H1 (cell line): Measurements from ENCODE around the gene HES3. TPM values are rescaled to one million over a fixed set of nuclear protein-coding genes. Genes with fewer than 3 reads are reported as not detected.

ENCODE experiments used
- CTCF ChIA-PET: fragments of 300-600 bp; sonication (Branson Sonifier 250); formaldehyde crosslinking; loops from one replicate; lab custom pipeline; 2021; ENCODE audit not compliant: partially characterized antibody; lab: Charles Lee
- POLR2A ChIA-PET: fragments of 300-600 bp; sonication (Branson Sonifier 250); formaldehyde crosslinking; loops from one replicate; lab custom pipeline; 2021; ENCODE audit warnings: inconsistent platforms; ENCODE audit not compliant: partially characterized antibody; lab: Charles Lee
- DNase-seq, 2 experiments: peaks; one replicate each; pipeline versions ENCODE4 v3.0.0 to v3.0.0-alpha.2; 2010 to 2022; ENCODE audit warnings: low spot score in 2 of 2, low read depth in 1 of 2, mixed read lengths in 1 of 2
- FAIRE-seq: peaks from 2 replicates; lab custom pipeline; 2011; peaks lifted over from hg19 to GRCh38; lab: Jason Lieb, UNC
- H2AFZ ChIP-seq: 2 replicates; pipeline ENCODE4 v1.8.1; 2012; ENCODE audit warnings: low read length, inconsistent platforms
- H2AK5ac ChIP-seq: 2 replicates; pipeline ENCODE4 v1.6.1; 2013; ENCODE audit warnings: low read depth, low read length
- H2BK120ac ChIP-seq: replicated peaks from 2 replicates; pipeline ENCODE3; 2013; ENCODE audit warnings: low read depth, low read length, inconsistent platforms
- H2BK12ac ChIP-seq: 2 replicates; pipeline ENCODE4 v1.6.1; 2013; ENCODE audit warnings: low read depth, low read length
- H2BK15ac ChIP-seq: 2 replicates; pipeline ENCODE4 v1.6.1; 2013; ENCODE audit warnings: low read length
- H2BK20ac ChIP-seq: 2 replicates; pipeline ENCODE4 v1.6.1; 2013; ENCODE audit warnings: low read length
- H2BK5ac ChIP-seq: 2 replicates; pipeline ENCODE4 v1.6.1; 2013; ENCODE audit warnings: low read depth, low read length
- H3K14ac ChIP-seq: 2 replicates; pipeline ENCODE4 v1.6.1; 2013; ENCODE audit warnings: inconsistent platforms; ENCODE audit not compliant: insufficient read length
- H3K18ac ChIP-seq: 2 replicates; pipeline ENCODE4 v1.6.1; 2013; ENCODE audit warnings: low read length; ENCODE audit errors: extremely low read depth
- H3K23ac ChIP-seq: 2 replicates; pipeline ENCODE4 v1.6.1; 2013; ENCODE audit warnings: inconsistent platforms; ENCODE audit not compliant: insufficient read length
- H3K23me2 ChIP-seq: 2 replicates; pipeline ENCODE4 v1.6.1; 2013; ENCODE audit warnings: low read depth, low read length
- H3K27ac ChIP-seq: 2 replicates; pipeline ENCODE4 v1.6.1; 2011; ENCODE audit warnings: low read depth, low read length, inconsistent platforms
- H3K27me3 ChIP-seq, 4 experiments: replicated peaks in 1 of 4; 1 replicate in 1 of 4; 2 replicates in 3 of 4; pipeline versions ENCODE4 v1.6.1 to v1.8.1; 2011 to 2013; ENCODE audit warnings: low read length in 3 of 4, mild to moderate bottlenecking in 3 of 4, inconsistent platforms in 2 of 4, mixed read lengths in 2 of 4, moderate library complexity in 1 of 4; ENCODE audit not compliant: control insufficient read depth in 3 of 4, insufficient read depth in 3 of 4; ENCODE audit errors: extremely low read depth in 1 of 4
- H3K36me3 ChIP-seq, 4 experiments: 2 replicates each; pipeline versions ENCODE4 v1.6.1 to v1.8.1; 2011 to 2013; ENCODE audit warnings: mild to moderate bottlenecking in 4 of 4, low read length in 3 of 4, moderate library complexity in 2 of 4, control low read depth in 1 of 4, inconsistent platforms in 1 of 4; ENCODE audit not compliant: insufficient read depth in 4 of 4, control insufficient read depth in 2 of 4
- H3K4ac ChIP-seq: replicated peaks from 2 replicates; pipeline ENCODE3; 2013; ENCODE audit warnings: low read length, low read depth, mixed read lengths, inconsistent platforms; ENCODE audit not compliant: insufficient read length
- H3K4me1 ChIP-seq, 4 experiments: replicated peaks in 1 of 4; 1 replicate in 1 of 4; 2 replicates in 3 of 4; pipeline versions ENCODE4 v1.6.1 to v1.8.1; 2011 to 2013; ENCODE audit warnings: low read length in 3 of 4, inconsistent platforms in 2 of 4, mixed read lengths in 1 of 4; ENCODE audit not compliant: insufficient read depth in 4 of 4, control insufficient read depth in 3 of 4
- H3K4me2 ChIP-seq, 2 experiments: 2 replicates each; pipeline versions ENCODE4 v1.6.1 to v1.8.1; 2011 to 2013; ENCODE audit warnings: low read depth in 2 of 2, low read length in 2 of 2, control low read depth in 1 of 2, inconsistent platforms in 1 of 2, mild to moderate bottlenecking in 1 of 2; ENCODE audit not compliant: insufficient read depth in 1 of 2
- H3K4me3 ChIP-seq, 4 experiments: fragments of 200-600, 300-600 bp in 1 of 4; sonication (generic), shearing (Covaris generic), sonication (Bioruptor Twin) in 1 of 4; 2 replicates each; pipeline versions ENCODE4 v1.5.1 to v1.8.1; 2011 to 2016; ENCODE audit warnings: low read length in 4 of 4, low read depth in 3 of 4, control low read depth in 2 of 4, inconsistent platforms in 2 of 4, mild to moderate bottlenecking in 2 of 4, mixed read lengths in 1 of 4, moderate library complexity in 1 of 4; ENCODE audit not compliant: insufficient read depth in 2 of 4; ENCODE audit errors: extremely low read depth in 1 of 4
- H3K56ac ChIP-seq: replicated peaks from 2 replicates; pipeline ENCODE3; 2013; ENCODE audit warnings: low read depth, mild to moderate bottlenecking, mixed read lengths, low read length, inconsistent platforms; ENCODE audit not compliant: insufficient read length
- H3K79me1 ChIP-seq: 2 replicates; pipeline ENCODE4 v1.6.1; 2013; ENCODE audit warnings: low read depth, low read length, control low read depth
- H3K79me2 ChIP-seq, 2 experiments: 2 replicates each; pipeline versions ENCODE4 v1.6.1 to v1.8.1; 2012 to 2013; ENCODE audit warnings: low read length in 2 of 2, mild to moderate bottlenecking in 2 of 2, inconsistent platforms in 1 of 2; ENCODE audit not compliant: insufficient read depth in 2 of 2, control insufficient read depth in 1 of 2
- H3K9ac ChIP-seq, 4 experiments: replicated peaks in 1 of 4; 1 replicate in 1 of 4; 2 replicates in 3 of 4; pipeline versions ENCODE4 v1.6.1 to v1.8.1; 2011 to 2013; ENCODE audit warnings: low read depth in 3 of 4, low read length in 3 of 4, control low read depth in 2 of 4, mild to moderate bottlenecking in 2 of 4, moderate library complexity in 2 of 4, inconsistent platforms in 1 of 4; ENCODE audit errors: extremely low read depth in 1 of 4
- H3K9me3 ChIP-seq, 2 experiments: 2 replicates each; pipeline versions ENCODE4 v1.6.1 to v1.8.1; 2012 to 2013; ENCODE audit warnings: mild to moderate bottlenecking in 2 of 2, moderate library complexity in 2 of 2, control low read depth in 1 of 2, inconsistent platforms in 1 of 2, low read depth in 1 of 2, low read length in 1 of 2, mixed read lengths in 1 of 2; ENCODE audit not compliant: insufficient read depth in 2 of 2
- H4K20me1 ChIP-seq, 2 experiments: replicated peaks in 1 of 2; 2 replicates each; pipeline versions ENCODE3 to v1.8.1; 2011 to 2013; ENCODE audit warnings: inconsistent platforms in 2 of 2, low read length in 2 of 2, mild to moderate bottlenecking in 1 of 2; ENCODE audit not compliant: insufficient read depth in 2 of 2, control insufficient read depth in 1 of 2
- H4K5ac ChIP-seq: 2 replicates; pipeline ENCODE4 v1.6.1; 2013; ENCODE audit warnings: low read length, low read depth, mixed read lengths, inconsistent platforms; ENCODE audit not compliant: insufficient read length
- H4K8ac ChIP-seq: 2 replicates; pipeline ENCODE4 v1.8.0; 2013; ENCODE audit warnings: mild to moderate bottlenecking, moderate library complexity, low read length, inconsistent platforms; ENCODE audit not compliant: insufficient read depth; ENCODE audit errors: extremely low read depth
- H4K91ac ChIP-seq: replicated peaks from 2 replicates; pipeline ENCODE3; 2013; ENCODE audit warnings: low read length, mixed read lengths, inconsistent platforms; ENCODE audit not compliant: insufficient read length
- EZH2 ChIP-seq: fragments of 200-600 bp; sonication (generic); IDR thresholded peaks from 2 replicates; pipeline ENCODE4 v1.7.1; 2012; ENCODE audit warnings: low read depth, mild to moderate bottlenecking, moderate library complexity, low read length, inconsistent platforms; ENCODE audit not compliant: severe bottlenecking
- KDM1A ChIP-seq: fragments of 200-600, 300-600 bp; sonication (generic); IDR thresholded peaks from 2 replicates; pipeline ENCODE4 v1.7.1; 2016; ENCODE audit warnings: mild to moderate bottlenecking, low read length, borderline replicate concordance
- NANOG ChIP-seq: IDR thresholded peaks from 2 replicates; pipeline ENCODE4 v1.6.1; 2011; ENCODE audit warnings: low read length, low read depth, mild to moderate bottlenecking, inconsistent platforms; ENCODE audit not compliant: insufficient read depth, poor library complexity, severe bottlenecking
- PHF8 ChIP-seq: fragments of 200-600 bp; sonication (generic); conservative IDR thresholded peaks from 2 replicates; pipeline ENCODE4 v1.7.1; 2012; ENCODE audit warnings: low read depth, mild to moderate bottlenecking, inconsistent platforms, low read length, moderate library complexity
- RAD21 ChIP-seq, 2 experiments: IDR thresholded peaks in 1 of 2; conservative IDR thresholded peaks in 1 of 2; 2 replicates each; pipeline ENCODE4 v1.6.1; 2011; ENCODE audit warnings: low read depth in 2 of 2, low read length in 2 of 2, improper control_type of control experiment in 1 of 2, inconsistent platforms in 1 of 2, mild to moderate bottlenecking in 1 of 2, moderate library complexity in 1 of 2
- RFX5 ChIP-seq: IDR thresholded peaks from 2 replicates; pipeline ENCODE4 v1.6.1; 2011; ENCODE audit warnings: low read depth, low read length, improper control_type of control experiment, borderline replicate concordance
- TAF1 ChIP-seq: IDR thresholded peaks from 2 replicates; pipeline ENCODE4 v1.6.1; 2011; ENCODE audit warnings: mild to moderate bottlenecking, low read depth, low read length
- ZNF274 ChIP-seq: IDR thresholded peaks from 2 replicates; pipeline ENCODE4 v1.7.0; 2012; ENCODE audit warnings: low read length, borderline replicate concordance; ENCODE audit errors: extremely low read depth
- WGBS, 2 experiments: shearing (Covaris generic) in 1 of 2; methylation state at CpG; one replicate each; pipeline versions ENCODE4 v1.1.6 to v1.1.7; 2013 to 2015; ENCODE audit warnings: low lambda C conversion rate in 2 of 2, mixed read lengths in 2 of 2, inconsistent platforms in 1 of 2, low coverage in 1 of 2, missing lambda C conversion rate in 1 of 2; ENCODE audit not compliant: insufficient replicate concordance in 2 of 2, insufficient coverage in 1 of 2, insufficient read length in 1 of 2; ENCODE audit errors: extremely low coverage in 1 of 2, missing lambda C conversion rate in 1 of 2; 5-methylcytosine and 5-hydroxymethylcytosine counted together
- polyA plus RNA-seq, 7 experiments: library from polyadenylated mRNA; depleted of rRNA in 3 of 7; stranded (reverse) in 5 of 7; unstranded in 2 of 7; fragments of >200 nt in 5 of 7; fragments of 200-250 nt in 2 of 7; gene quantifications; 1 replicate in 5 of 7; 2 replicates in 1 of 7; 4 replicates in 1 of 7; pipeline versions ENCODE4 v1.2.1 to v1.2.3, GENCODE V29; 2011 to 2013; ENCODE audit warnings: missing spikeins in 2 of 7, mixed read lengths in 2 of 7
- total RNA-seq: library from RNA; stranded (reverse); fragmentation: NEBNext Ultra II Directional; extraction: Animal tissue kit (Norgen Biotek cat#: 25700); gene quantifications from 2 replicates; pipeline ENCODE4 v1.2.1, GENCODE V29; 2021
- TF ChIP-seq, protein P1 (sequence below), 3 experiments: IDR thresholded peaks; 1 replicate in 2 of 3; 2 replicates in 1 of 3; pipeline versions ENCODE4 v1.5.1 to v1.6.1; 2011; ENCODE audit warnings: low read length in 3 of 3, mild to moderate bottlenecking in 3 of 3, inconsistent platforms in 2 of 3, low read depth in 1 of 3, moderate library complexity in 1 of 3; ENCODE audit not compliant: insufficient read depth in 1 of 3; ENCODE audit errors: control extremely low read depth in 1 of 3

Gene HES3
- total and polyA plus RNA-seq, 2 of the 8 experiments (the other 6 are each of a cell fraction or from before 2014, with no cell fraction given) = 38.8 to 54.3 TPM

DNA sequence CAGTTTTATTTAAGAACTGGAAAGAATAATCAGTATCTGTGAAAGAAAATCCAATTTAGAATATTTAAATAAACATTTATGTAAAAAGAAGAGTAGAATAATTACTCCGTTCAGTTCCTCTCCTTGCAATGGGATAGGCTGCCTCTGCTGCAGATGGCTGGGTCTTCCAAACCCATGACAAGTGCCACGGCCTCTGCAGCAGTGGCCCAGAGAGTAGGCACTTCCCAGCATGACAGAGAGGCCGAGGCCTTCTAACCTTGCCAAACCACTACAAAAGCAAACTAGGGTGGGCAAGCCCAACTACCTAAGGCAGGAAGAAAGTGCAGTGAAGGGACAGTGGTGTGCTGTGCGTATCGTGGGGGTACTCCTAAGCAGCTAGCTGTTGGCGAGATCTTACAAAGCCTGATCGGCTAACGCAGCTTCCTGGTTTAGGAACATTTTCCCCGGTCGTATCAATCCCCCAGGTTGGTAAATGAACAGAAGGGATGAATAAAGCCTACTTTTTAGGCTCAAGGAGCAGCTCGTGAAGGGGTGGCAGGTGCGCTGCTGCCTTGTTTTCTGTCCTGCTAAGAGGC, 22.7 kb upstream of the HES3 start:
- FAIRE-seq (no peak), DNase-seq (no peak)
- H3K4ac ChIP-seq = no peak overlapping the region
- H4K20me1 ChIP-seq = peaks cover 6 to 18% of the 10 kb centered on the region in 2 experiments
- no peaks in the 10 kb centered on the region for H3K79me2 ChIP-seq
- no peak overlapping the region for H2BK120ac ChIP-seq
- no peak overlapping the region for H2BK5ac ChIP-seq
- no peak overlapping the region for H3K56ac ChIP-seq
- no peak overlapping the region for H3K18ac ChIP-seq
- H2BK15ac ChIP-seq = no peak overlapping the region
- no peaks in the 10 kb centered on the region; a peak in 1 of 7 replicates for H3K4me1 ChIP-seq
- no peak overlapping the region for H4K8ac ChIP-seq
- H3K14ac ChIP-seq = no peak overlapping the region
- no peak overlapping the region for H3K23ac ChIP-seq
- H3K36me3 ChIP-seq = peaks cover 9 to 40% (median 19%) of the 10 kb centered on the region in 4 experiments; a peak in 7 of 8 replicates
- no peaks in the 10 kb centered on the region for H3K23me2 ChIP-seq
- H3K9me3 ChIP-seq = no peaks in the 10 kb centered on the region
- no peak overlapping the region for H3K9ac ChIP-seq
- ChIA-PET POLR2A (interaction anchor here (0.8 to 5.1 kb wide), 8 partner anchors 9 to 26 kb away, joined by 3 to 28 read pairs (median 6); partner anchors contain the start of genes ICMT and RNF207), CTCF (interaction anchor here (0.8 to 10.4 kb wide), 6 partner anchors 11 to 219 kb away, joined by 3 to 74 read pairs (median 6); partner anchors contain the start of gene RNF207)
- H3K27ac ChIP-seq = no peak overlapping the region
- no peak overlapping the region for H3K4me2 ChIP-seq
- no peaks in the 10 kb centered on the region for H3K27me3 ChIP-seq
- H2AK5ac ChIP-seq = no peak overlapping the region
- WGBS, 2 experiments = 85% methylated on average over 12 of the region's 12 CpGs; no CpG with 5 or more reads in 1 of the 2 experiments
- no peak overlapping the region for H2BK20ac ChIP-seq
- no peak overlapping the region for H2BK12ac ChIP-seq
- no peak overlapping the region for H4K91ac ChIP-seq
- peaks cover 5% of the 10 kb centered on the region for H3K79me1 ChIP-seq
- no peak overlapping the region for H4K5ac ChIP-seq
- no peak overlapping the region for H2AFZ ChIP-seq
- H3K4me3 ChIP-seq = no peak overlapping the region
- no peak for TF ChIP-seq NANOG
- no peak for TF ChIP-seq RFX5
- TF ChIP-seq TAF1 = no peak
- no peak for TF ChIP-seq PHF8
- TF ChIP-seq EZH2 = no peak
- TF ChIP-seq ZNF274 = no peak
- no peak for TF ChIP-seq RAD21 (IDR thresholded peaks at IDR 0.05 in 1 of 2, conservative IDR thresholded peaks at IDR 0.05 in 1 of 2; ENCODE audit: low read depth in 2 of 2, low read length in 2 of 2)
- TF ChIP-seq, protein P1, sequence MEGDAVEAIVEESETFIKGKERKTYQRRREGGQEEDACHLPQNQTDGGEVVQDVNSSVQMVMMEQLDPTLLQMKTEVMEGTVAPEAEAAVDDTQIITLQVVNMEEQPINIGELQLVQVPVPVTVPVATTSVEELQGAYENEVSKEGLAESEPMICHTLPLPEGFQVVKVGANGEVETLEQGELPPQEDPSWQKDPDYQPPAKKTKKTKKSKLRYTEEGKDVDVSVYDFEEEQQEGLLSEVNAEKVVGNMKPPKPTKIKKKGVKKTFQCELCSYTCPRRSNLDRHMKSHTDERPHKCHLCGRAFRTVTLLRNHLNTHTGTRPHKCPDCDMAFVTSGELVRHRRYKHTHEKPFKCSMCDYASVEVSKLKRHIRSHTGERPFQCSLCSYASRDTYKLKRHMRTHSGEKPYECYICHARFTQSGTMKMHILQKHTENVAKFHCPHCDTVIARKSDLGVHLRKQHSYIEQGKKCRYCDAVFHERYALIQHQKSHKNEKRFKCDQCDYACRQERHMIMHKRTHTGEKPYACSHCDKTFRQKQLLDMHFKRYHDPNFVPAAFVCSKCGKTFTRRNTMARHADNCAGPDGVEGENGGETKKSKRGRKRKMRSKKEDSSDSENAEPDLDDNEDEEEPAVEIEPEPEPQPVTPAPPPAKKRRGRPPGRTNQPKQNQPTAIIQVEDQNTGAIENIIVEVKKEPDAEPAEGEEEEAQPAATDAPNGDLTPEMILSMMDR (IDR thresholded peaks at IDR 0.05; ENCODE audit: control extremely low read depth in 1 of 3, insufficient read depth in 1 of 3, low read depth in 1 of 3, low read length in 3 of 3) = no peak
- no peak for TF ChIP-seq KDM1A
